ENCODE measurements around the gene ATP6V1G3. TPM values are rescaled to one million over a fixed set of nuclear protein-coding genes. Genes with fewer than 3 reads are reported as not detected.

ATP6V1G3 gene
- total RNA-seq, 1 donor from 2014 or later, result not detected

- DNase-seq (ENCODE audit: low read depth, low spot score), result no peak
- Mint-ChIP-seq H3K4me3 (no peak overlapping the region), H3K36me3 (ENCODE audit: low read depth) (peaks cover 2% of the 10 kb centered on the region), H3K9me3 (peaks cover 5% of the 10 kb centered on the region), H3K27me3 (ENCODE audit: low read depth) (no peaks in the 10 kb centered on the region), H3K4me1 (peaks cover 8% of the 10 kb centered on the region), H3K27ac (ENCODE audit: unreplicated experiment) (no peak overlapping the region)
- no peak for TF ChIP-seq CTCF (conservative IDR thresholded peaks at IDR 0.05)
Measured at GRCh38 chr1:198542632-198543031, 2.2 kb upstream of the ATP6V1G3 start.

- Mint-ChIP-seq H3K27ac (ENCODE audit: unreplicated experiment) (no peak overlapping the region), H3K9me3 (peaks cover 5% of the 10 kb centered on the region), H3K4me3 (no peak overlapping the region), H3K4me1 (peaks cover 8% of the 10 kb centered on the region), H3K36me3 (ENCODE audit: low read depth) (peaks cover 2% of the 10 kb centered on the region), H3K27me3 (ENCODE audit: low read depth) (no peaks in the 10 kb centered on the region)
- TF ChIP-seq CTCF (conservative IDR thresholded peaks at IDR 0.05), result no peak
- no peak for DNase-seq (ENCODE audit: low read depth, low spot score)
Measured at GRCh38 chr1:198541737-198542136, 1.3 kb upstream of the ATP6V1G3 start.

- no peak for TF ChIP-seq CTCF (conservative IDR thresholded peaks at IDR 0.05)
- Mint-ChIP-seq H3K9me3 (no peaks in the 10 kb centered on the region), H3K27ac (ENCODE audit: unreplicated experiment) (no peak overlapping the region), H3K27me3 (ENCODE audit: low read depth) (no peaks in the 10 kb centered on the region), H3K4me1 (peaks cover 8% of the 10 kb centered on the region), H3K36me3 (ENCODE audit: low read depth) (no peaks in the 10 kb centered on the region), H3K4me3 (no peak overlapping the region)
- no peak for DNase-seq (ENCODE audit: low read depth, low spot score)
Measured at GRCh38 chr1:198538579-198539364, 1.7 kb downstream of the ATP6V1G3 start.

- H3K9me3 Mint-ChIP-seq, result peaks cover 5% of the 10 kb centered on the region
Measured at GRCh38 chr1:198535631-198536030, 4.8 kb downstream of the ATP6V1G3 start.

More at GRCh38 chr1:198535631-198536030, 4.8 kb downstream of the ATP6V1G3 start:
- Mint-ChIP-seq H3K36me3 (ENCODE audit: low read depth) (no peaks in the 10 kb centered on the region), H3K27me3 (ENCODE audit: low read depth) (no peaks in the 10 kb centered on the region), H3K4me3 (no peak overlapping the region), H3K4me1 (no peaks in the 10 kb centered on the region), H3K27ac (ENCODE audit: unreplicated experiment) (no peak overlapping the region)
- TF ChIP-seq CTCF (conservative IDR thresholded peaks at IDR 0.05), result no peak
- DNase-seq (ENCODE audit: low read depth, low spot score), result no peak

All from neural crest cell (in vitro differentiated cells).